Prostate gland (tissue), 2 donors: Measurements from ENCODE around the gene MARCHF11. TPM values are rescaled to one million over a fixed set of nuclear protein-coding genes. Genes with fewer than 3 reads are reported as not detected.

Experiments
- DNase-seq: peaks from one replicate; pipeline ENCODE4 v3.0.0-alpha.2; 2019; ENCODE audit warnings: low spot score
- H3K27ac ChIP-seq, 2 donors: fragments of 200-600 bp; sonication (generic); 2 replicates each; pipeline ENCODE4 v1.5.1; 2017 to 2019
- H3K27me3 ChIP-seq: fragments of 200-600 bp; sonication (generic); replicated peaks from 2 replicates; pipeline ENCODE4 v1.5.1; 2019; ENCODE audit not compliant: insufficient read depth
- H3K36me3 ChIP-seq, 2 donors: fragments of 200-600 bp; sonication (generic); 1 replicate in 1 of 2; 2 replicates in 1 of 2; pipeline versions ENCODE4 v1.5.1 to v1.8.1; 2017 to 2019
- H3K4me1 ChIP-seq: fragments of 200-600 bp; sonication (generic); replicated peaks from 2 replicates; pipeline ENCODE4 v1.5.1; 2019
- H3K4me3 ChIP-seq, 2 donors: fragments of 200-600 bp; sonication (generic); 2 replicates each; pipeline ENCODE4 v1.5.1; 2017 to 2019
- H3K9me3 ChIP-seq: fragments of 200-600 bp; sonication (generic); 2 replicates; pipeline ENCODE4 v1.5.1; 2017
- CTCF ChIP-seq, 4 experiments: fragments of 200-600 bp in 2 of 4; fragments of 450-650 bp in 2 of 4; sonication (generic) in 2 of 4; IDR thresholded peaks; 1 replicate in 3 of 4; 2 replicates in 1 of 4; pipeline ENCODE4 v1.5.1; 2016 to 2019; ENCODE audit warnings: antibody characterized with exemption in 4 of 4, mild to moderate bottlenecking in 2 of 4, moderate library complexity in 2 of 4
- POLR2A ChIP-seq: fragments of 450-650 bp; IDR thresholded peaks from one replicate; pipeline ENCODE4 v1.6.1; 2016; ENCODE audit warnings: antibody characterized with exemption, mild to moderate bottlenecking
- POLR2AphosphoS5 ChIP-seq: sonication (generic); formaldehyde crosslinking; IDR thresholded peaks from one replicate; pipeline ENCODE4 v1.6.1; 2017; ENCODE audit warnings: antibody characterized with exemption
- WGBS: methylation state at CpG from one replicate; pipeline ENCODE4 v1.1.5; 2018; 5-methylcytosine and 5-hydroxymethylcytosine counted together
- intact Hi-C: fragments of 100-400 bp; cut with DNase I; formaldehyde crosslinking; loops from one replicate; pipeline ENCODE4 v1.14.2; 2022
- total RNA-seq, 2 donors: library from RNA; depleted of rRNA; stranded (reverse); fragments of >200 nt; gene quantifications; one replicate each; pipeline ENCODE4 v1.1.0, GENCODE V29; 2016

The MARCHF11 gene
- total RNA-seq, 2 donors from 2014 or later: 8.9 TPM; not detected in 1

DNA sequence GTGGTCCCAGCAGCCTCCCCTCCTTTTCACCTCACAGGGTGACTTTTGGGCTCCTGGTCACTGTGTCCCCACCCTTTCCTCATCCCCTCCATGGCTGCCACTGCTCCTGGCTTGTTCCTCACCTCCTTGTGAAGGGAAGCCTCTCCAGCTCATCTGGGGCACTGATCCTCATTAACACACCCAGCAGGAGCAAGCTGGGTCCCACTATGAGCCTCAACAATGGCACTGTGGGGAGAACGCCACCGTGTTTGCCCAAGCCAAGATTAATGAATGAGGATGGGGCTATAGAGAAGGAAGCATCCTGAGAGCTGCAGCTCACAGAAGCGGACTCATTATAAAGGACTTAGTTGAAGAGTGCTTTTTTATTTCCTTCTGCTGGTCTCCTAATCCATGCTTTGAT, 118.4 kb downstream of the MARCHF11 start:
- Histone ChIP-seq H3K36me3 (no peaks in the 10 kb centered on the region), H3K27ac (no peak overlapping the region), H3K27me3 (peaks cover 5% of the 10 kb centered on the region), H3K4me1 (no peaks in the 10 kb centered on the region), H3K4me3 (no peak overlapping the region), H3K9me3 (no peaks in the 10 kb centered on the region)
- DNase-seq: no peak
- no peak for TF ChIP-seq CTCF (IDR thresholded peaks at IDR 0.05)
- TF ChIP-seq POLR2AphosphoS5: no peak
- no peak for TF ChIP-seq POLR2A
- WGBS: 60% methylated on average over 3 of the region's 3 CpGs
- intact Hi-C loops: no loop called here

DNA sequence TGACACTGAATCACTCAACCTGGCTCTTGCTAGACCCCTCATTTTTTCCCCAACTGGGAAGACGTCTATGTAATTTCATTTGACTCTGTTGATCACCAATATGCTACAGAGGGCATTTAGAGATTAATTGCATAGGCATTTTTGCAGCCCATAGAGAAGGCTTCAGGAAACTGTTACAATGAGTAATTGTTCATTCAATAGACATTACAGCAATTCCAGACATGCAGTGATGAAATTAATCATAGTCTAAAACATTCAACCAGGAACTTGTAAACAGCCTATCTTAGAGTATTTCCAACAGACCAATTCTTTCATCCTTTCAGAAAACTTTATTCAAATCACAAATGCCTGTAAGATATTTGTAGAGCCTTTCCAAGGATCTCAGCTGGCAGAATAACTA, 122.3 kb downstream of the MARCHF11 start:
- Histone ChIP-seq H3K27ac (no peak overlapping the region), H3K9me3 (no peaks in the 10 kb centered on the region), H3K4me3 (no peak overlapping the region), H3K4me1 (no peaks in the 10 kb centered on the region), H3K27me3 (peaks cover 5% of the 10 kb centered on the region), H3K36me3 (no peaks in the 10 kb centered on the region)
- intact Hi-C loops: no loop called here
- DNase-seq: no peak
- WGBS: 11% methylated on average over 1 of the region's 1 CpG
- no peak for TF ChIP-seq CTCF (IDR thresholded peaks at IDR 0.05)

- Histone ChIP-seq H3K4me1 (no peaks in the 10 kb centered on the region), H3K27me3 (no peaks in the 10 kb centered on the region), H3K9me3 (no peaks in the 10 kb centered on the region), H3K36me3 (no peaks in the 10 kb centered on the region), H3K27ac (no peak overlapping the region), H3K4me3 (no peak overlapping the region)
- intact Hi-C loops: no loop called here
- 66% methylated on average over 3 of the region's 3 CpGs for WGBS
- DNase-seq: no peak
- TF ChIP-seq POLR2A (no peak), POLR2AphosphoS5 (no peak), CTCF (IDR thresholded peaks at IDR 0.05) (no peak)
Measured at GRCh38 chr5:16051246-16051755, 128.3 kb downstream of the MARCHF11 start.

DNA sequence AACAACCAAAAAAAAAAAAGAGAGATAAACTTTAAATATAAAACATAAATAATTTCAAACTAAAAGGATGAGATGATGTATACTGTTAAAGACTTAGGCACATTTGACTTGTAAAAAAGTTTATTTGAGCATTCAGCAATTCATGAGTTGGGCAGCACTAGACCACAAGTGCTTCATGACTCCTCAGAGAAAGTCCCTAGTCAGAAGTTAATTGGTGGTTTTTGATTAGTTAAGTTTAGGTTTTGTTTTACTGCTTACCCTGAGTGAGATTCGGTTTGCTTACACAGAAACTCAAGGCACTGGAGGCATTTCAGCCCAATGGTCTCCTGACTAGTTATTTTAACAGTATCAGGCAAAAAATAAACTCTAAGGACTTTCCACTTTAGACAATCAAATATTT, 129.2 kb downstream of the MARCHF11 start:
- 81% methylated on average over 1 of the region's 1 CpG for WGBS
- intact Hi-C loops: no loop called here
- Histone ChIP-seq H3K4me1 (no peaks in the 10 kb centered on the region), H3K9me3 (no peaks in the 10 kb centered on the region), H3K27ac (no peak overlapping the region), H3K36me3 (no peaks in the 10 kb centered on the region), H3K27me3 (no peaks in the 10 kb centered on the region), H3K4me3 (no peak overlapping the region)
- DNase-seq: no peak
- TF ChIP-seq POLR2AphosphoS5: no peak
- TF ChIP-seq POLR2A: no peak
- no peak for TF ChIP-seq CTCF (IDR thresholded peaks at IDR 0.05)

- Histone ChIP-seq H3K36me3 (no peaks in the 10 kb centered on the region), H3K4me3 (no peak overlapping the region), H3K9me3 (no peaks in the 10 kb centered on the region), H3K27ac (no peak overlapping the region), H3K4me1 (no peaks in the 10 kb centered on the region), H3K27me3 (no peaks in the 10 kb centered on the region)
- TF ChIP-seq POLR2A (no peak), CTCF (IDR thresholded peaks at IDR 0.05) (no peak)
- intact Hi-C loops: no loop called here
- no peak for DNase-seq
- 94% methylated on average over 1 of the region's 1 CpG for WGBS
Measured at GRCh38 chr5:16049761-16050160, 129.8 kb downstream of the MARCHF11 start.
